B cell (primary cell): ENCODE results near the gene MEX3B. TPM values are rescaled to one million over a fixed set of nuclear protein-coding genes. Genes with fewer than 3 reads are reported as not detected.

ENCODE experiments used
- ATAC-seq: fragments of 200-7000 bp; cut with Tn5 transposase; one replicate; pipeline ENCODE4 v1.10.0; 2021; ENCODE audit warnings: low read depth, mild to moderate bottlenecking, moderate number of reproducible peaks, moderate library complexity
- CTCF ChIA-PET: fragments of 350-600 bp; sonication (Branson Sonifier 250); formaldehyde crosslinking; loops from one replicate; lab custom pipeline; 2021; ENCODE audit warnings: antibody characterized with exemption, inconsistent platforms; lab: Charles Lee
- POLR2A ChIA-PET: fragments of 350-600 bp; sonication (Branson Sonifier 250); formaldehyde crosslinking; loops from one replicate; lab custom pipeline; 2021; ENCODE audit warnings: antibody characterized with exemption; lab: Charles Lee
- DNase-seq: peaks from one replicate; pipeline ENCODE4 v3.0.0; 2013
- H2AFZ ChIP-seq: 2 replicates; pipeline ENCODE4 v1.6.1; 2012; ENCODE audit warnings: mild to moderate bottlenecking, low read depth, low read length; ENCODE audit not compliant: insufficient read depth, poor library complexity, severe bottlenecking
- H3K27ac ChIP-seq, 2 donors: 1 replicate in 1 of 2; 2 replicates in 1 of 2; pipeline ENCODE4 v1.5.1; 2012 to 2013; ENCODE audit warnings: low read length in 2 of 2, mild to moderate bottlenecking in 2 of 2, moderate library complexity in 1 of 2
- H3K27me3 ChIP-seq, 4 experiments: fragments of 200-600 bp in 1 of 4; sonication (generic) in 1 of 4; replicated peaks in 1 of 4; 1 replicate in 2 of 4; 2 replicates in 2 of 4; pipeline versions ENCODE4 v1.6.1 to v1.7.0; 2013 to 2016; ENCODE audit warnings: low read length in 3 of 4, mild to moderate bottlenecking in 2 of 4, mixed read lengths in 1 of 4, moderate library complexity in 1 of 4; ENCODE audit not compliant: insufficient read depth in 4 of 4, control insufficient read depth in 3 of 4; ENCODE audit errors: control extremely low read depth in 1 of 4
- H3K36me3 ChIP-seq, 2 experiments: replicated peaks in 1 of 2; 1 replicate in 1 of 2; 2 replicates in 1 of 2; pipeline versions ENCODE4 v1.6.1 to v1.7.1; 2013; ENCODE audit warnings: low read length in 1 of 2; ENCODE audit not compliant: insufficient read depth in 2 of 2, control insufficient read depth in 1 of 2; ENCODE audit errors: control extremely low read depth in 1 of 2, extremely low read depth in 1 of 2
- H3K4me1 ChIP-seq, 2 donors: fragments of 200-600 bp in 1 of 2; sonication (generic) in 1 of 2; 1 replicate in 1 of 2; 2 replicates in 1 of 2; pipeline versions ENCODE4 v1.5.1 to v1.6.1; 2013 to 2017; ENCODE audit warnings: low read length in 2 of 2; ENCODE audit not compliant: control insufficient read depth in 2 of 2, insufficient read depth in 2 of 2
- H3K4me2 ChIP-seq: replicated peaks from 2 replicates; pipeline ENCODE3; 2012; ENCODE audit warnings: mild to moderate bottlenecking, low read depth, low read length; ENCODE audit not compliant: poor library complexity, severe bottlenecking
- H3K4me3 ChIP-seq, 5 experiments: fragments of 200-600 bp in 1 of 5; sonication (generic) in 1 of 5; 1 replicate in 3 of 5; 2 replicates in 2 of 5; pipeline versions ENCODE4 v1.5.1 to v1.7.0; 2011 to 2016; ENCODE audit warnings: low read length in 4 of 5, mild to moderate bottlenecking in 4 of 5, low read depth in 2 of 5, control low read depth in 1 of 5, moderate library complexity in 1 of 5; ENCODE audit not compliant: insufficient read depth in 1 of 5; ENCODE audit errors: control extremely low read depth in 1 of 5, extremely low read depth in 1 of 5
- H3K79me2 ChIP-seq: fragments of 200-600 bp; sonication (generic); one replicate; pipeline ENCODE4 v1.6.0; 2016; ENCODE audit warnings: low read length; ENCODE audit not compliant: control insufficient read depth, insufficient read depth
- H3K9ac ChIP-seq: fragments of 200-600 bp; sonication (generic); 2 replicates; pipeline ENCODE4 v1.6.1; 2017; ENCODE audit warnings: mild to moderate bottlenecking, low read length, moderate library complexity
- H3K9me3 ChIP-seq, 3 donors: one replicate each; pipeline versions ENCODE4 v1.6.1 to v1.7.1; 2013; ENCODE audit warnings: low read length in 2 of 3; ENCODE audit not compliant: control insufficient read depth in 2 of 3, insufficient read depth in 1 of 3; ENCODE audit errors: control extremely low read depth in 1 of 3
- H4K20me1 ChIP-seq: 2 replicates; pipeline ENCODE4 v1.6.0; 2012; ENCODE audit warnings: mild to moderate bottlenecking, low read length; ENCODE audit not compliant: insufficient read depth, control insufficient read depth, poor library complexity, severe bottlenecking
- H3K27ac Mint-ChIP-seq: one replicate; pipeline ENCODE4 v1.8.0; 2021; ENCODE audit warnings: mixed read lengths
- H3K27me3 Mint-ChIP-seq: one replicate; pipeline ENCODE4 v1.8.0; 2021; ENCODE audit warnings: mixed read lengths
- H3K4me1 Mint-ChIP-seq: one replicate; pipeline ENCODE4 v1.8.0; 2021; ENCODE audit warnings: mixed read lengths
- H3K4me3 Mint-ChIP-seq: one replicate; pipeline ENCODE4 v1.8.0; 2021; ENCODE audit warnings: mixed read lengths
- H3K9me3 Mint-ChIP-seq: one replicate; pipeline ENCODE4 v1.8.0; 2022; ENCODE audit warnings: mixed read lengths; ENCODE audit not compliant: insufficient read depth
- EZH2 ChIP-seq: IDR thresholded peaks from 2 replicates; pipeline ENCODE4 v1.6.1; 2012; ENCODE audit warnings: borderline replicate concordance, low read depth, mild to moderate bottlenecking, moderate library complexity, low read length; ENCODE audit not compliant: insufficient read depth, poor library complexity, severe bottlenecking
- WGBS: methylation state at CpG from one replicate; pipeline ENCODE4 v1.1.5; 2013; ENCODE audit warnings: missing lambda C conversion rate; ENCODE audit not compliant: insufficient coverage; 5-methylcytosine and 5-hydroxymethylcytosine counted together
- intact Hi-C: fragments of 100-400 bp; cut with micrococcal nuclease; formaldehyde crosslinking; loops from one replicate; pipeline ENCODE4 v1.10.0; 2022
- polyA plus RNA-seq: library from polyadenylated mRNA; depleted of rRNA; stranded (reverse); fragments of >200 nt; gene quantifications from 2 replicates; pipeline ENCODE4 v1.2.3, GENCODE V29; 2012
- total RNA-seq, 2 donors: library from RNA; stranded (reverse); fragments of 120-200 nt in 1 of 2; gene quantifications; 1 replicate in 1 of 2; 2 replicates in 1 of 2; pipeline versions ENCODE4 v1.2.3 to v1.2.4, GENCODE V29; 2013 to 2022
- TF ChIP-seq, protein P1 (sequence below): fragments of 200-600 bp; IDR thresholded peaks from one replicate; pipeline ENCODE4 v1.8.0; 2022; ENCODE audit warnings: antibody characterized with exemption, mild to moderate bottlenecking

Gene MEX3B
- total and polyA plus RNA-seq, 2 donors (not counting 1 experiment from before 2014, with no cell fraction given), result 0.40 to 0.59 TPM

DNA sequence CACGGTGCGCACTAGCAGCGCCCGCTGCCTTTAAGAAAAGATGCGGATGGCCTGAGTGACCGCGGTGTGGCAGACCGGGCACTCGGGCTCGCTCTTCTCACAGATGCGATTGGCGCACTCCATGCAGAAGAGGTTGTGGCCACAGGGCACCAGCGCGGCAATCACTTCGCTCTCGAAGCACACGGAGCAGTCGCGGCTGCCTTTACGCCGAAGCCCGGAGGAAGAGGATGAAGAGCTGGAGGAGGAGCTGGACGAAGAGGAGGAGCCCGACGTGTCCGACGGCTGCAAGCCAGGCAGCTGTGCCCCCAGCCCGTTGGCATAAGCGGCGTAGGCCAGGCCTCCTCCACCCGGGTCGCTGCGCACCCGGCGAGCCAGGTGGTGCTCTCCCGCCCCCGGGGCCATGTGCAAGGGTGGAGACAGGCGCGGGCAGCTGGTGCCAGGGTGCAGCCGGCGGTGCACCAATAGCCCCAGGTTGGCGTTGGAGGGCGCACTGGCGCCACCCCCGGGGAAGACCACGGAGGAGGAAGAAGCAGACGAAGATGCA lies 2.6 kb downstream of the MEX3B start:
- H3K27ac Mint-ChIP-seq, result no peak overlapping the region
- peak overlapping the region; percentile 63 for H3K4me3 Mint-ChIP-seq
- peaks cover 20% of the 10 kb centered on the region for H3K4me1 Mint-ChIP-seq
- H3K27me3 Mint-ChIP-seq, result peaks cover 21% of the 10 kb centered on the region
- intact Hi-C loops, result no loop called here
- TF ChIP-seq, protein P1, sequence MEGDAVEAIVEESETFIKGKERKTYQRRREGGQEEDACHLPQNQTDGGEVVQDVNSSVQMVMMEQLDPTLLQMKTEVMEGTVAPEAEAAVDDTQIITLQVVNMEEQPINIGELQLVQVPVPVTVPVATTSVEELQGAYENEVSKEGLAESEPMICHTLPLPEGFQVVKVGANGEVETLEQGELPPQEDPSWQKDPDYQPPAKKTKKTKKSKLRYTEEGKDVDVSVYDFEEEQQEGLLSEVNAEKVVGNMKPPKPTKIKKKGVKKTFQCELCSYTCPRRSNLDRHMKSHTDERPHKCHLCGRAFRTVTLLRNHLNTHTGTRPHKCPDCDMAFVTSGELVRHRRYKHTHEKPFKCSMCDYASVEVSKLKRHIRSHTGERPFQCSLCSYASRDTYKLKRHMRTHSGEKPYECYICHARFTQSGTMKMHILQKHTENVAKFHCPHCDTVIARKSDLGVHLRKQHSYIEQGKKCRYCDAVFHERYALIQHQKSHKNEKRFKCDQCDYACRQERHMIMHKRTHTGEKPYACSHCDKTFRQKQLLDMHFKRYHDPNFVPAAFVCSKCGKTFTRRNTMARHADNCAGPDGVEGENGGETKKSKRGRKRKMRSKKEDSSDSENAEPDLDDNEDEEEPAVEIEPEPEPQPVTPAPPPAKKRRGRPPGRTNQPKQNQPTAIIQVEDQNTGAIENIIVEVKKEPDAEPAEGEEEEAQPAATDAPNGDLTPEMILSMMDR, result no peak
- no peak for TF ChIP-seq EZH2
- H3K4me3 ChIP-seq, result no peak overlapping the region
- no peaks in the 10 kb centered on the region for H3K9me3 Mint-ChIP-seq
- no peaks in the 10 kb centered on the region for H4K20me1 ChIP-seq
- H3K9ac ChIP-seq, result no peak overlapping the region
- no peak overlapping the region for H3K4me2 ChIP-seq
- no peak overlapping the region for H3K27ac ChIP-seq
- ChIA-PET CTCF (no interaction called here), POLR2A (no interaction called here)
- H3K79me2 ChIP-seq, result no peaks in the 10 kb centered on the region
- H3K9me3 ChIP-seq, result peaks cover 0 to 15% (median 0%) of the 10 kb centered on the region in 3 donors
- ATAC-seq, result no peak
- 96% methylated on average over 44 of the region's 47 CpGs for WGBS
- H3K4me1 ChIP-seq, result peaks cover 19 to 28% of the 10 kb centered on the region in 2 donors
- no peak for DNase-seq
- H3K36me3 ChIP-seq, result no peaks in the 10 kb centered on the region
- no peak overlapping the region for H2AFZ ChIP-seq
- peaks cover 0 to 23% (median 10%) of the 10 kb centered on the region in 4 experiments for H3K27me3 ChIP-seq

DNA sequence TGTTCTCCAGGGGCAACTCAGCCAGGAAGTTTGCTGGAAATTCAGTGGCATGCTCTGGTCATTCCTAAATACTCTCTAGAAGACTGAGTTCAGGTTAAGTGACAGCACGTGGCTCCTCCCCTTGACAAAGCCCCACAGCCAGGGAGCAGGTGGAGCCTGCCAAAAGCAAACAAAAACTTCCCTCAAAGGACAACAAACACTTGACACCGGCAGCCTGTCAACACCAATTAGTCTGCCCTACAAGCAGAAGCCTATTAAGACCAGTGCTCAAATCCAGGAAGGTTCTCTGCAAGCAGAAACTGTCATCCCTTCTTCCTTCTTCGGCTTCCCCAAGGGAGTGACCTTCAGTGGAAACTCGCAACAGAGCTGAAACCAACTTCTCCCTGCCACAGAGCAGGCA lies 5.0 kb downstream of the MEX3B start:
- H3K27ac ChIP-seq, result no peak overlapping the region
- TF ChIP-seq, protein P1, result no peak
- no peak for TF ChIP-seq EZH2
- no peaks in the 10 kb centered on the region for H3K36me3 ChIP-seq
- no peak overlapping the region for H3K4me3 ChIP-seq
- Mint-ChIP-seq H3K9me3 (no peaks in the 10 kb centered on the region), H3K27me3 (peaks cover 18% of the 10 kb centered on the region), H3K4me3 (no peak overlapping the region), H3K27ac (no peak overlapping the region), H3K4me1 (peaks cover 9% of the 10 kb centered on the region)
- peaks cover 0 to 15% (median 0%) of the 10 kb centered on the region in 3 donors for H3K9me3 ChIP-seq
- H3K79me2 ChIP-seq, result no peaks in the 10 kb centered on the region
- ChIA-PET POLR2A (no interaction called here), CTCF (no interaction called here)
- peaks cover 10 to 15% of the 10 kb centered on the region in 2 donors for H3K4me1 ChIP-seq
- no peak overlapping the region for H2AFZ ChIP-seq
- intact Hi-C loops, result no loop called here
- peaks cover 0 to 13% (median 6%) of the 10 kb centered on the region in 4 experiments for H3K27me3 ChIP-seq
- DNase-seq (no peak), ATAC-seq (no peak)
- H4K20me1 ChIP-seq, result no peaks in the 10 kb centered on the region
- H3K9ac ChIP-seq, result no peak overlapping the region
- no peak overlapping the region for H3K4me2 ChIP-seq
- 58% methylated on average over 4 of the region's 4 CpGs for WGBS
